ENCODE data around the gene RNF4.
A peak's percentile ranks its signal among the peaks of the same experiment; 100 is the strongest.
"Not testable (repeated sequence)": the region's sequence is repeated elsewhere in the genome, so short reads cannot be mapped to it uniquely, and the experiment has no call there.

RNF4 gene

GRCh38 chr4:2459589-2460349 lies 9.1 kb upstream of the RNF4 start:
- DNase-seq = no peak

- DNase-seq = no peak
Observed at GRCh38 chr4:2461246-2461960, 7.5 kb upstream of the RNF4 start.

- peak; percentile 68 for DNase-seq
Observed at GRCh38 chr4:2462218-2462991, 6.5 kb upstream of the RNF4 start.

- no peak for DNase-seq
Observed at GRCh38 chr4:2462992-2463762, 5.7 kb upstream of the RNF4 start.

GRCh38 chr4:2465032-2465431 lies 3.9 kb upstream of the RNF4 start:
- DNase-seq = no peak

- not testable (repeated sequence) for DNase-seq
Observed at GRCh38 chr4:2465544-2465943, 3.4 kb upstream of the RNF4 start.

- peak; percentile 84 for DNase-seq
Observed at GRCh38 chr4:2469192-2469984, 482 bp downstream of the RNF4 start.

GRCh38 chr4:2470791-2471190 lies 1.9 kb downstream of the RNF4 start:
- DNase-seq = peak; percentile 29

GRCh38 chr4:2472187-2472586 lies 3.3 kb downstream of the RNF4 start:
- DNase-seq = no peak

GRCh38 chr4:2478229-2478628 lies 9.3 kb downstream of the RNF4 start:
- no peak for DNase-seq

- no peak for DNase-seq
Observed at GRCh38 chr4:2480649-2481048, 11.7 kb downstream of the RNF4 start.

GRCh38 chr4:2482192-2482591 lies 13.3 kb downstream of the RNF4 start:
- no peak for DNase-seq

GRCh38 chr4:2482693-2483092 lies 13.8 kb downstream of the RNF4 start:
- no peak for DNase-seq

GRCh38 chr4:2483237-2483636 lies 14.3 kb downstream of the RNF4 start:
- no peak for DNase-seq

GRCh38 chr4:2484185-2484584 lies 15.3 kb downstream of the RNF4 start:
- DNase-seq = no peak

- peak; percentile 67 for DNase-seq
Observed at GRCh38 chr4:2484993-2485392, 16.1 kb downstream of the RNF4 start.

- no peak for DNase-seq
Observed at GRCh38 chr4:2485956-2486355, 17.1 kb downstream of the RNF4 start.

- DNase-seq = no peak
Observed at GRCh38 chr4:2486981-2487380, 18.1 kb downstream of the RNF4 start.

- DNase-seq = no peak
Observed at GRCh38 chr4:2487632-2488031, 18.7 kb downstream of the RNF4 start.

- DNase-seq = no peak
Observed at GRCh38 chr4:2489081-2489805, 20.3 kb downstream of the RNF4 start.

- DNase-seq = no peak
Observed at GRCh38 chr4:2489841-2490552, 21.1 kb downstream of the RNF4 start.

Data from activated CD4-positive, alpha-beta T cell treated with anti-CD3 and anti-CD28 coated beads for 48 hours (primary cell).